SKM-1 treated with dmso at 0.1 percent for 144 hours (cell line): ENCODE results near the gene TTLL11.

Experiments
- DNase-seq: peaks from one replicate; lab custom pipeline; 2025; ENCODE audit not compliant: unreplicated experiment; lab: John Stamatoyannopoulos, UW

The TTLL11 gene

GRCh38 chr9:122110100-122110833 lies 17.2 kb upstream of the TTLL11 start:
- DNase-seq: no peak

DNA sequence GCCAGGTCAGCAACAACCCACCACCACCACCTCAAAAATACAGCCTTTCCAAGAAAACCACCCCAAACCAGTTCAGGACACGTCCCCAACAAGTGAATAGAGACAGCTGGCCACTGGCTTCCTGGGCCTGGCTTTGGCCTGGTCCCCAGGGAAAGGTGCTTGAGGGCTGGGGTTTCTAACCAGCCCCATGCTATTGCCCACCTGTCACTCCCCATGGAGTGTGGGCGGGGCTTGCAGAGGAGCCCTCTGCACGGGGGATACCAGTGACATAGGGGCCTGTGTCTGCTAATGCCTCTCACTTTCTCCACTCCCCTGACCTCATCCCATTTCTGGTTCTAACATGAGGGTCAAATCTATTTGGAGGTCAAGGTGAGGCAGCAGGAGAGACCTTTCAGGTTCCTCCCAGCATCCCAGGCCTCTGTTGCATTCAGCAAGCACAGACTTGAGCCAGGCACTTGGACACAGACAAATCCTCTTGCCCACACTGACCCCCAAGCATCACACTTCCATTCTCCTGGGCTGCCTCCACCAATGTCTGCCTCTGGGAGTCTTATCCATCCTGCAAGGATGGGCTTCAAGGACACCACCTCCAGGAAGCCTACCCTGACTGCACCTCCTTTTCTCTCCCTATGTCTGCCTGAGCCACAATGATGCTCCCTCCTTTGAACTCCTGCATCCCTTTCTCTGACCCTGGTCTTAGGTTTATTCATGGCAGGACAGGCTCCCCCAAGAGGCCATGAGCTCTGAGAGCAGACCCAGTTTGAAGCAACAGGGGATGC lies 16.1 kb upstream of the TTLL11 start:
- no peak for DNase-seq

DNA sequence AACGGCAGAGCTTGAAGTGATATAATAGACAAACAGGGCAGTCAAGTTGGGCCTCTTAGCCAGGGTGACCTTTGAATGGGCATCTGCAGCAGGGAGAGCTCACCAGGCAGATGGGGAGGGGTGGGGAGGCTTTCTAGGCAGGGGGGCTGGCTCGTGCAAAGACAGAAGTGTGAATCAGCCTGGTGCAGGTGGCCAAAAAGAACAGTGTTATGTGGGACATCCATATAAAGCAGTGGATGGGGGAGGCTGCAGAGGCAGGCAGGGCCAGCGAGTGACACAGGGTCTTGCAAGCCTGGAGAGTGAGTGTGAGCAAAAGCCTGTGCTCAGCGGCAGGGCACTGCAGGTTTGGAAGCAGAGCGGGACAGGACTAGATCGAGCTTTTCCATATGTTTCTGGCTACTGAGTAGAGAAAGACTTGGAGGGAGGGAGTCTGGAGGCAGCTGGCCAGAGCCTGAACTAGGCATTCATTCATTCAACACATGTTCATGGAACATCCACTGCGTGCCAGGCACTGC lies 14.2 kb upstream of the TTLL11 start:
- DNase-seq: no peak

GRCh38 chr9:122106576-122106975 lies 13.5 kb upstream of the TTLL11 start:
- no peak for DNase-seq

DNA sequence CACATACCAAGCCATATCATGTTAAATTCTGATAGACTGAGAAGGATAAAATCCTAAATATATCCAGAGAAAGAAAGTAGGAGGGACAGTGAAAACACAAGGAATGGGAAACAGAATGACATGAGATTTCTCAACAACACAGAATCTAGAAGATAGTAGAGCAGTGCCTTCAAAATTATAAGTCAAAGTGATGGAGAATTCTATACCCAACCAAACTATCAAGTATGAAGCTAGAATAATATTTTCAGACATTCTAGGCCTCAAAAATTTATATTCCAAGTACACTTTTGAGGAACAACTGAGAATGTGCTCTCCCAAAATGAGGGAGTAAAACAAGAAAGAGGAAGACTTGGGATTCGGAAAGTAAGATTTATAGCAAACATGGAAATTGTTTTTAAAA lies 10.9 kb upstream of the TTLL11 start:
- DNase-seq: no peak

DNA sequence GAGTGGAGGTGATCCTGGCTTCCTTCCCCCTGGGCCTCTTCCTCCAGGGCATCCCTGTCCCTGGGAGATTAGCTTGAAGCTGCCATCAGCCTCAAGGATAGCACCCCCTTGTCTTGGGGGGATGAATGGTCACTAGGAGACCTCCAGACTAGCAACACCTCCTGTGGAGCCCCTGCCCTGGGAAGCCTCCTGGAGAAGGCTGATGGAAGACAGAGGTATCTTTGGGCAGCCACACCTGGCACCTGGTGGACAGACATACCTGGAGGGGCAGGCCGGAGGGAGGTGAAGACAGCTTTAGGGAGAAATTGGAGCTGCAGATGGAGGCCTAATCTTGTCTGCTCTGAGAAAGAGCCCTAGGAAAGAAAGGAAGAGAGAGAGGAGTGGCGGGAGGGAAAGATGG lies 9.0 kb upstream of the TTLL11 start:
- no peak for DNase-seq

DNA sequence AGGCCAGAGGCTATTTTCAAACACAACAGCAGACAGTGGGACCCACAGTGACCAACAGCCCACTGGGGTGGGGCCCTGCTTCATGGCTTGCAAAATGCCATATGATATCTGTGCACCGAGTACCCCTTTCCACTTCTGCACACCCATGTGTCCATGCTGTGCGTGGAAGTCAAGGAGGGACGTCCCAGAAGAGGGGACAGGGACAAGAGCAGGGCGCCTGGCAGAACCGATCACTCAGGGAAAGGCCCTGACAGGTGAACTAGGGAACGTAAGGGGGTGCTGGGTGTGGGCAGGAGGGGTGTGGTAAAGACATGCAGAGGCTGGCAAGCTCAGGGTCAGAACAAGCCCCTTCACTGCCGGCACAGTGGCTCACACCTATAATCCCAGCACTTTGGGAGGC lies 7.6 kb upstream of the TTLL11 start:
- DNase-seq: no peak

GRCh38 chr9:122099271-122099869 lies 6.3 kb upstream of the TTLL11 start:
- peak; percentile 63 for DNase-seq

- no peak for DNase-seq
Observed at GRCh38 chr9:122097679-122098315, 4.7 kb upstream of the TTLL11 start.

- no peak for DNase-seq
Observed at GRCh38 chr9:122096620-122097415, 3.7 kb upstream of the TTLL11 start.

GRCh38 chr9:122095010-122095767 lies 2.1 kb upstream of the TTLL11 start:
- peak; percentile 64 for DNase-seq

GRCh38 chr9:122091682-122092592 lies 1.2 kb downstream of the TTLL11 start:
- DNase-seq: no peak

GRCh38 chr9:122090981-122091380 lies 2.1 kb downstream of the TTLL11 start:
- DNase-seq: no peak

DNA sequence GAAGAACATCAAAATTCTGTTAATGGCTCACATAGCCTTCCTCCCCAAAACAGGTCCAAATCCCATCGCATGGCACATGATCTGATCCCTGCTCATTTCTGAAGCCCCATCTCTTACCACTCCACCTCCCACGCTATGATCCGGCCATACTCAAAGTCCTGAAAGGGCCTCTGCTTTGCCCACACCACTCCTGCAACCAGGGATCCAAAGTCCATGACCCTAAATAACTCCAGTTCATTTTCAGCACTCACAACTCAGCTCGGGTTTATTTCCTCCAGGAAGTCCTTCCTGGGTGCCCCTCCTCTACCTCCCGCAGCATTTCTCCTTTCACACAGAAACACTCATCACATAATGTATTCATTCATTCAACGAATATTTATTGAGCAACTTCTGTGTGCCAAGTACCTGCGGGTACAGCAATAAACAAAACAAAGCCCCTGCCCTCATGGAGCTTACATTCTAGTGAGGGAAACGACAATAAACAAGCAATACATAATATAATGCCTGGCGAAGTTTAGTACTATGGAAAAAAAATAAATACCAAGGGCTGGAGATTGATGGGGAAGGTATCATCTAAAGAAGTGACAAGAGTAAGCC lies 2.7 kb downstream of the TTLL11 start:
- no peak for DNase-seq

GRCh38 chr9:122088880-122089706 lies 4.0 kb downstream of the TTLL11 start:
- no peak for DNase-seq

- no peak for DNase-seq
Observed at GRCh38 chr9:122087406-122088200, 5.5 kb downstream of the TTLL11 start.

DNA sequence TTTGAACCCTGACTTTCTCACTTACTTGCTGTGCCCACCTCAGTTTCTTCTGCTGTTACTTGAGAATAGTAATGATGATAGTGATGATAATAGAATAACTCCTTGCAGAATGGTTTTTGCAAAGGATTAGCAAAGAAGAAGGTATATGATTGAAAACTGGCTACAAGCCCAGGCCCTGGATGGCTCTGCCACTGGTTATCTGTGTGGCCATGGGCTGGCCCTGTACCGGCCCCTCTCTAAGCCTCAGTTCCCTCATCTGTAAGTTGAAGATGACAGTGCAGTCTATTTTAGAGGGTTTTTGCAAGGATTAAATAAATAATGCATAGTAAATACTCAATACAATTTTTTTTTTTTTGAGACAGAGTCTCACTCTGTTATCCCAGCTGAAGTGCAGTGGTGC lies 6.2 kb downstream of the TTLL11 start:
- no peak for DNase-seq
